GM19025 (cell line): Measurements from ENCODE around the gene VSX2.
A peak's percentile ranks its signal among the peaks of the same experiment; 100 is the strongest.

Source experiments
- ATAC-seq: cut with Tn5 transposase; IDR thresholded peaks from one replicate; pipeline ENCODE4 v1.9.1; 2021; ENCODE audit warnings: mild to moderate bottlenecking, low read depth, moderate library complexity; ENCODE audit not compliant: unreplicated experiment

The VSX2 gene

GRCh38 chr14:74297986-74298385 is 58.7 kb downstream of the VSX2 start:
- no peak for ATAC-seq

- no peak for ATAC-seq
These were observed 59.9 kb downstream of the VSX2 start for GRCh38 chr14:74299061-74299545.

GRCh38 chr14:74301594-74302151 is 62.4 kb downstream of the VSX2 start:
- no peak for ATAC-seq

- ATAC-seq = no peak
These were observed 62.9 kb downstream of the VSX2 start for GRCh38 chr14:74302152-74302628.

- peak; percentile 97 for ATAC-seq
These were observed 63.7 kb downstream of the VSX2 start, which contains the start of gene ABCD4 for GRCh38 chr14:74302634-74303569. ABCD4 (minus strand) TSS chr14:74302934; CDS start chr14:74302912, 22 bp downstream.

- ATAC-seq = no peak
These were observed 69.4 kb downstream of the VSX2 start for GRCh38 chr14:74308695-74309094.

- no peak for ATAC-seq
These were observed 70.1 kb downstream of the VSX2 start for GRCh38 chr14:74309125-74310022.

- ATAC-seq = no peak
These were observed 72.9 kb downstream of the VSX2 start for GRCh38 chr14:74312161-74312560.
